DLD1 (cell line): ENCODE measurements around the gene CELF6.

Experiments
- in situ Hi-C: cut with HindIII; loops from 2 replicates; pipeline ENCODE4 v1.10.0; 2017; ENCODE audit warnings: low sequenced_read_pairs

The CELF6 gene

GRCh38 chr15:72319985-72320671 lies at the start of gene CELF6:
TSS of gene CELF6 (minus strand) at chr15:72320157. CDS start at chr15:72319874, 283 bp downstream.
- in situ Hi-C loops, result no loop called here

GRCh38 chr15:72368899-72369298 lies 48.9 kb upstream of the CELF6 start:
- in situ Hi-C loops, result no loop called here

GRCh38 chr15:72368325-72368724 lies 48.4 kb upstream of the CELF6 start:
- in situ Hi-C loops, result no loop called here

GRCh38 chr15:72365844-72366243 lies 45.9 kb upstream of the CELF6 start:
- in situ Hi-C loops, result no loop called here

GRCh38 chr15:72361176-72361575 lies 41.2 kb upstream of the CELF6 start:
- in situ Hi-C loops, result no loop called here

GRCh38 chr15:72358650-72359171 lies 38.8 kb upstream of the CELF6 start:
- in situ Hi-C loops, result no loop called here

- in situ Hi-C loops, result no loop called here
These were observed 38.2 kb upstream of the CELF6 start for GRCh38 chr15:72358121-72358520.

GRCh38 chr15:72354496-72354895 lies 34.5 kb upstream of the CELF6 start:
- in situ Hi-C loops, result no loop called here

- in situ Hi-C loops, result no loop called here
These were observed 33.3 kb upstream of the CELF6 start for GRCh38 chr15:72353266-72353665.

- in situ Hi-C loops, result no loop called here
These were observed 25.8 kb upstream of the CELF6 start for GRCh38 chr15:72345806-72346205.

GRCh38 chr15:72345280-72345679 lies 25.3 kb upstream of the CELF6 start:
- in situ Hi-C loops, result no loop called here

GRCh38 chr15:72344602-72345001 lies 24.6 kb upstream of the CELF6 start:
- in situ Hi-C loops, result no loop called here

GRCh38 chr15:72342385-72342784 lies 22.4 kb upstream of the CELF6 start:
- in situ Hi-C loops, result no loop called here

- in situ Hi-C loops, result no loop called here
These were observed 21.4 kb upstream of the CELF6 start for GRCh38 chr15:72341361-72341760.

- in situ Hi-C loops, result no loop called here
These were observed 20.4 kb upstream of the CELF6 start for GRCh38 chr15:72340366-72340765.

GRCh38 chr15:72339777-72340177 lies 19.8 kb upstream of the CELF6 start:
- in situ Hi-C loops, result no loop called here

GRCh38 chr15:72338617-72339321 lies 18.8 kb upstream of the CELF6 start:
- in situ Hi-C loops, result no loop called here

GRCh38 chr15:72338148-72338547 lies 18.2 kb upstream of the CELF6 start:
- in situ Hi-C loops, result no loop called here

- in situ Hi-C loops, result no loop called here
These were observed 14.9 kb upstream of the CELF6 start for GRCh38 chr15:72334842-72335241.

- in situ Hi-C loops, result no loop called here
These were observed 11.1 kb upstream of the CELF6 start for GRCh38 chr15:72331021-72331420.

GRCh38 chr15:72323752-72324151 lies 3.8 kb upstream of the CELF6 start:
- in situ Hi-C loops, result no loop called here

GRCh38 chr15:72319360-72319984 lies 485 bp downstream of the CELF6 start:
- in situ Hi-C loops, result no loop called here
